Endothelial cell of umbilical vein (primary cell): ENCODE measurements around the gene FAU. TPM values are rescaled to one million over a fixed set of nuclear protein-coding genes. Genes with fewer than 3 reads are reported as not detected.

ENCODE experiments used
- BruUV-seq: library from RNA; stranded (reverse); fragments of 400-500 nt; replicated peaks from 2 replicates; lab custom pipeline; 2021; lab: Mats Ljungman, UMichigan
- CTCF ChIA-PET: fragments of 300-600, 350-600 bp; sonication (Branson Sonifier 250); formaldehyde crosslinking; loops from one replicate; lab custom pipeline; 2021; ENCODE audit warnings: antibody characterized with exemption, inconsistent platforms; lab: Charles Lee
- POLR2A ChIA-PET: fragments of 300-600, 350-600 bp; sonication (Branson Sonifier 250); formaldehyde crosslinking; loops from one replicate; lab custom pipeline; 2021; ENCODE audit warnings: antibody characterized with exemption, inconsistent platforms; lab: Charles Lee
- DNase-seq: peaks from one replicate; pipeline ENCODE4 v3.0.0-alpha.2; 2011; ENCODE audit warnings: low read depth, low spot score
- FAIRE-seq: peaks from 2 replicates; lab custom pipeline; 2011; peaks lifted over from hg19 to GRCh38; lab: Jason Lieb, UNC
- H2AFZ ChIP-seq: 2 replicates; pipeline ENCODE4 v1.6.0; 2012; ENCODE audit warnings: low read depth, low read length, control low read depth, inconsistent platforms
- H3K27ac ChIP-seq: 2 replicates; pipeline ENCODE4 v1.5.1; 2011; ENCODE audit warnings: low read depth, mild to moderate bottlenecking, control low read depth, low read length, moderate library complexity; ENCODE audit not compliant: insufficient read depth
- H3K27me3 ChIP-seq, 2 experiments: 2 replicates each; pipeline versions ENCODE4 v1.6.0 to v1.6.1; 2011; ENCODE audit warnings: low read length in 2 of 2, mixed read lengths in 1 of 2; ENCODE audit not compliant: control insufficient read depth in 2 of 2, insufficient read depth in 2 of 2
- H3K36me3 ChIP-seq, 2 experiments: 2 replicates in 1 of 2; 3 replicates in 1 of 2; pipeline ENCODE4 v1.5.1; 2011; ENCODE audit warnings: low read length in 2 of 2, mild to moderate bottlenecking in 1 of 2, moderate library complexity in 1 of 2; ENCODE audit not compliant: control insufficient read depth in 2 of 2, insufficient read depth in 2 of 2; ENCODE audit errors: extremely low read depth in 1 of 2
- H3K4me1 ChIP-seq: 3 replicates; pipeline ENCODE4 v1.5.1; 2011; ENCODE audit warnings: mild to moderate bottlenecking, low read length; ENCODE audit not compliant: control insufficient read depth, insufficient read depth; ENCODE audit errors: extremely low read depth
- H3K4me2 ChIP-seq: 2 replicates; pipeline ENCODE4 v1.6.1; 2011; ENCODE audit warnings: low read length, control low read depth, mixed read lengths; ENCODE audit not compliant: insufficient read depth
- H3K4me3 ChIP-seq, 3 experiments: fragments of 200-600 bp in 1 of 3; sonication (generic), shearing (Covaris generic) in 1 of 3; replicated peaks in 1 of 3; 2 replicates each; pipeline ENCODE4 v1.5.1; 2011 to 2016; ENCODE audit warnings: control low read depth in 3 of 3, low read length in 3 of 3, mild to moderate bottlenecking in 2 of 3, inconsistent platforms in 1 of 3, low read depth in 1 of 3, moderate library complexity in 1 of 3; ENCODE audit not compliant: insufficient read depth in 1 of 3
- H3K79me2 ChIP-seq: 2 replicates; pipeline ENCODE4 v1.6.0; 2012; ENCODE audit warnings: low read length, inconsistent platforms; ENCODE audit not compliant: control insufficient read depth, insufficient read depth
- H3K9ac ChIP-seq: replicated peaks from 2 replicates; pipeline ENCODE3; 2011; ENCODE audit warnings: low read length, control low read depth; ENCODE audit not compliant: insufficient read depth; ENCODE audit errors: extremely low read depth
- H3K9me1 ChIP-seq: replicated peaks from 3 replicates; pipeline ENCODE4 v1.6.0; 2011; ENCODE audit warnings: mild to moderate bottlenecking, low read length; ENCODE audit not compliant: control insufficient read depth, insufficient read depth; ENCODE audit errors: extremely low read depth
- H3K9me3 ChIP-seq: replicated peaks from 2 replicates; pipeline ENCODE4 v1.5.1; 2012; ENCODE audit warnings: low read length, inconsistent platforms; ENCODE audit not compliant: control insufficient read depth, insufficient read depth
- H4K20me1 ChIP-seq: replicated peaks from 2 replicates; pipeline ENCODE3; 2011; ENCODE audit warnings: mild to moderate bottlenecking, low read length; ENCODE audit not compliant: control insufficient read depth, insufficient read depth; ENCODE audit errors: extremely low read depth
- CTCF ChIP-seq, 2 donors: IDR thresholded peaks; 1 replicate in 1 of 2; 2 replicates in 1 of 2; pipeline ENCODE4 v1.5.1; 2011; ENCODE audit warnings: low read length in 2 of 2, mild to moderate bottlenecking in 2 of 2, moderate library complexity in 2 of 2, control low read depth in 1 of 2, inconsistent platforms in 1 of 2, low read depth in 1 of 2; ENCODE audit not compliant: insufficient read depth in 1 of 2; ENCODE audit errors: extremely low read depth in 1 of 2
- EZH2 ChIP-seq: IDR thresholded peaks from 2 replicates; pipeline ENCODE4 v1.6.1; 2012; ENCODE audit warnings: borderline replicate concordance, low read depth, mild to moderate bottlenecking, moderate library complexity, low read length, inconsistent platforms; ENCODE audit not compliant: severe bottlenecking
- FOS ChIP-seq: IDR thresholded peaks from 2 replicates; pipeline ENCODE4 v1.6.1; 2011; ENCODE audit warnings: mild to moderate bottlenecking, low read length, moderate library complexity, borderline replicate concordance; ENCODE audit not compliant: insufficient read depth
- GATA2 ChIP-seq: IDR thresholded peaks from 2 replicates; pipeline ENCODE4 v1.7.0; 2011; ENCODE audit warnings: low read depth, mild to moderate bottlenecking, moderate library complexity, mixed read lengths, low read length; ENCODE audit not compliant: insufficient read length, insufficient read depth
- JUN ChIP-seq: IDR thresholded peaks from 2 replicates; pipeline ENCODE4 v1.6.1; 2011; ENCODE audit warnings: borderline replicate concordance, low read depth; ENCODE audit not compliant: insufficient read length, insufficient read depth
- MAX ChIP-seq: IDR thresholded peaks from 2 replicates; pipeline ENCODE4 v1.6.1; 2011; ENCODE audit not compliant: insufficient read depth, insufficient read length
- MYC ChIP-seq: IDR thresholded peaks from one replicate; pipeline ENCODE4 v1.6.1; 2011; ENCODE audit warnings: mild to moderate bottlenecking, low read depth, low read length
- POLR2A ChIP-seq: IDR thresholded peaks from 2 replicates; pipeline ENCODE4 v1.6.1; 2012; ENCODE audit warnings: low read depth, mild to moderate bottlenecking, control low read depth, low read length
- POLR2AphosphoS5 ChIP-seq: IDR thresholded peaks from 2 replicates; pipeline ENCODE4 v1.6.1; 2012; ENCODE audit warnings: low read depth, mild to moderate bottlenecking, control low read depth, low read length, moderate library complexity; ENCODE audit not compliant: insufficient read depth
- dilution Hi-C: fragments of 300-500 bp; cut with MboI; formaldehyde crosslinking; loops from one replicate; pipeline ENCODE4 v1.15.0; 2019; ENCODE audit warnings: low sequenced_read_pairs; ENCODE audit not compliant: extremely low pct_ligation_motif_present
- intact Hi-C: fragments of 100-400 bp; cut with micrococcal nuclease; formaldehyde crosslinking; loops from one replicate; pipeline ENCODE4 v1.10.0; 2022
- polyA plus RNA-seq, 4 experiments: library from polyadenylated mRNA; depleted of rRNA in 3 of 4; stranded (reverse) in 3 of 4; unstranded in 1 of 4; fragments of >200 nt; gene quantifications; 2 replicates each; pipeline versions ENCODE4 v1.2.1 to v1.2.3, GENCODE V29; 2011 to 2012; ENCODE audit warnings: missing spikeins in 1 of 4
- total RNA-seq: library from RNA; stranded (reverse); gene quantifications from 2 replicates; pipeline ENCODE4 v1.2.3, GENCODE V29; 2021

Gene FAU
- total and polyA plus RNA-seq, 2 donors (not counting 3 experiments of a cell fraction or from before 2014, with no cell fraction given): 741 to 746 TPM

GRCh38 chr11:65132238-65132987, 10.5 kb upstream of the FAU start:
- Histone ChIP-seq H3K36me3 (peaks cover 7 to 42% of the 10 kb centered on the region in 2 experiments), H3K79me2 (peaks cover 14% of the 10 kb centered on the region), H3K27ac (no peak overlapping the region), H3K4me1 (peaks cover 12% of the 10 kb centered on the region), H2AFZ (no peak overlapping the region), H3K4me2 (no peak overlapping the region), H3K4me3 (no peak overlapping the region), H3K9ac (no peak overlapping the region), H3K9me3 (no peaks in the 10 kb centered on the region), H4K20me1 (no peaks in the 10 kb centered on the region), H3K9me1 (no peaks in the 10 kb centered on the region), H3K27me3 (no peaks in the 10 kb centered on the region)
- ChIA-PET CTCF (interaction anchor here (1.1 to 4.0 kb wide), 4 partner anchors 15 to 197 kb away, joined by 3 to 27 read pairs (median 6); partner anchors contain the start of genes CAPN1 and ZNHIT2), POLR2A (no interaction called here)
- dilution Hi-C loops: no loop called here
- BruUV-seq: no TSS peak
- FAIRE-seq (no peak), DNase-seq (no peak)
- intact Hi-C loops: no loop called here
- TF ChIP-seq EZH2 (no peak), MAX (no peak), JUN (no peak), GATA2 (no peak), POLR2AphosphoS5 (no peak), MYC (no peak), FOS (no peak), CTCF (IDR thresholded peaks at IDR 0.05; ENCODE audit: extremely low read depth in 1 of 2, insufficient read depth in 1 of 2, low read depth in 1 of 2, low read length in 2 of 2) (no peak), POLR2A (no peak)
